Measurements from ENCODE around the gene ATF7.

DNA sequence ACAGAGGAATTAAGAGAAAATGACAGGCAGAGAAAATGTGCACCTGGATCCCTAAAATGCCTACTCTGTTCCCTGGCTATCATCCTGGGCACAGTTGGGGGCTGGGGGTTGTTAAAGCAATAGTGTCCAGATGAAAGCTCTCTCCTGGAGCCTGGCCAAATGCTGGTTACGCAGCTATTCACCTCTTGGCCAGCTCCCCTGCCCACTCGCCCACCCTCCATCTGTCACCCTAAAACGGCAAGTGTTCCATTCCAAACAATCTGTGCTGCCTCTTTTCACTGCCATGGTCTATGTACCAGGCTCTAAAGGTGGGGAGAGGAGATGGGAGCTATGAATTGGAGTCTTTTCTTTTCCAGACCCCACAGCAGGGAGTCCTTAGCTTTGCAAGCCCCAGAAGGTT is 94.2 kb downstream of the ATF7 start:
- TF ChIP-seq, protein P1, sequence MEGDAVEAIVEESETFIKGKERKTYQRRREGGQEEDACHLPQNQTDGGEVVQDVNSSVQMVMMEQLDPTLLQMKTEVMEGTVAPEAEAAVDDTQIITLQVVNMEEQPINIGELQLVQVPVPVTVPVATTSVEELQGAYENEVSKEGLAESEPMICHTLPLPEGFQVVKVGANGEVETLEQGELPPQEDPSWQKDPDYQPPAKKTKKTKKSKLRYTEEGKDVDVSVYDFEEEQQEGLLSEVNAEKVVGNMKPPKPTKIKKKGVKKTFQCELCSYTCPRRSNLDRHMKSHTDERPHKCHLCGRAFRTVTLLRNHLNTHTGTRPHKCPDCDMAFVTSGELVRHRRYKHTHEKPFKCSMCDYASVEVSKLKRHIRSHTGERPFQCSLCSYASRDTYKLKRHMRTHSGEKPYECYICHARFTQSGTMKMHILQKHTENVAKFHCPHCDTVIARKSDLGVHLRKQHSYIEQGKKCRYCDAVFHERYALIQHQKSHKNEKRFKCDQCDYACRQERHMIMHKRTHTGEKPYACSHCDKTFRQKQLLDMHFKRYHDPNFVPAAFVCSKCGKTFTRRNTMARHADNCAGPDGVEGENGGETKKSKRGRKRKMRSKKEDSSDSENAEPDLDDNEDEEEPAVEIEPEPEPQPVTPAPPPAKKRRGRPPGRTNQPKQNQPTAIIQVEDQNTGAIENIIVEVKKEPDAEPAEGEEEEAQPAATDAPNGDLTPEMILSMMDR (IDR thresholded peaks at IDR 0.05), result no peak
- TF ChIP-seq POLR2AphosphoS5 (IDR thresholded peaks at IDR 0.05) (no peak), EP300 (IDR thresholded peaks at IDR 0.05) (no peak), POLR2A (IDR thresholded peaks at IDR 0.05) (no peak)
